ENCODE measurements around the gene TAOK2. TPM values are rescaled to one million over a fixed set of nuclear protein-coding genes. Genes with fewer than 3 reads are reported as not detected.

TAOK2 gene
- total and polyA plus RNA-seq, 4 donors, result 7.6 to 57.7 (median 30.8) TPM

- Histone ChIP-seq H3K4me3 (ENCODE audit: low read length in 2 of 2) (no peak overlapping the region), H3K4me1 (ENCODE audit: control insufficient read depth in 1 of 2, insufficient read depth in 2 of 2, low read length in 2 of 2) (no peaks in the 10 kb centered on the region), H3K27ac (ENCODE audit: low read depth in 1 of 2, low read length in 2 of 2) (no peak overlapping the region), H3K36me3 (ENCODE audit: control insufficient read depth in 1 of 2, insufficient read depth in 2 of 2, low read length in 1 of 2) (no peaks in the 10 kb centered on the region), H3K27me3 (ENCODE audit: control insufficient read depth in 1 of 2, insufficient read depth in 2 of 2, low read length in 1 of 2) (no peaks in the 10 kb centered on the region), H3K9me3 (ENCODE audit: control insufficient read depth, low read length) (no peaks in the 10 kb centered on the region)
- no peak for DNase-seq
- intact Hi-C loops (cut with DNase I), result loop anchor here in 1 of 2 donors (10.0 kb wide), 1 partner anchor 333 kb away; no protein-coding TSS in a partner anchor
- ATAC-seq (ENCODE audit: low FRiP score), result no peak
- WGBS, 2 donors, result 38 to 40% methylated on average over 11 to 13 of the region's 13 CpGs
Measured at GRCh38 chr16:30027588-30028437, 54.1 kb downstream of the TAOK2 start.

DNA sequence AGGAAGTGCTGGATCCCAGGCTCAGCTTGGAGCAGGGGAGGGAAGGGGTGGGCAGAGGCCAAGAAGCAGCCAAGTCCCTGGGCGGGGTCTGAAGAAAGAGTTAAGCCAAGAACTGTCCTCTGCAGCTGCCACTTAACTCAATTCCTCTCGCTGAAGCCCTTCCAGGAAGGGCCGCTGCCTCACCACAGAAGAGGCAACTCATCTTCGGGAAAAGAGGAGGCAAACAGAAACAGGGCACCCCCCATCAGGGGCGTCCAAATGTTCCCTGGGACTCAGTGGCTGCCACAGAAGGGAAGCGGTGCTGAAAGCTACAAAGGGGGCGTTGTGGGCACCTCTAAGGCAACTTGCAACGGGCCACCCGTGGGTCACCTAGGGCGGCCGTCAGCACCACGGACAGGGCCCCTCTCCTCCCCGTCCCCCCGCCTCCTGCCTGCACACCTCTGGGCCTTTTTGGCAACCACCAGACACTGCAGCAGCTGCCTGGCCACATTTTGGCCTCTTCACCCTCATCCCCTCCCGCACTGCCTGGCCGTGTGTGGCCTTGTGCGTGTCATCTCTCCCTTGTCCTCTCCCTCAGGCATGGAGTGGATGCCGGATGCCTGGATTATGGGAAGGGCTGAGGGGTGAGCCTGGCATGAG lies 54.9 kb downstream of the TAOK2 start:
- WGBS, 2 donors, result 9 to 13% methylated on average over 18 of the region's 18 CpGs
- intact Hi-C loops (cut with DNase I), result loop anchor here in 1 of 2 donors (10.0 kb wide), 1 partner anchor 334 kb away; no protein-coding TSS in a partner anchor
- H3K27me3 ChIP-seq (ENCODE audit: control insufficient read depth in 1 of 2, insufficient read depth in 2 of 2, low read length in 1 of 2), result no peaks in the 10 kb centered on the region

DNA sequence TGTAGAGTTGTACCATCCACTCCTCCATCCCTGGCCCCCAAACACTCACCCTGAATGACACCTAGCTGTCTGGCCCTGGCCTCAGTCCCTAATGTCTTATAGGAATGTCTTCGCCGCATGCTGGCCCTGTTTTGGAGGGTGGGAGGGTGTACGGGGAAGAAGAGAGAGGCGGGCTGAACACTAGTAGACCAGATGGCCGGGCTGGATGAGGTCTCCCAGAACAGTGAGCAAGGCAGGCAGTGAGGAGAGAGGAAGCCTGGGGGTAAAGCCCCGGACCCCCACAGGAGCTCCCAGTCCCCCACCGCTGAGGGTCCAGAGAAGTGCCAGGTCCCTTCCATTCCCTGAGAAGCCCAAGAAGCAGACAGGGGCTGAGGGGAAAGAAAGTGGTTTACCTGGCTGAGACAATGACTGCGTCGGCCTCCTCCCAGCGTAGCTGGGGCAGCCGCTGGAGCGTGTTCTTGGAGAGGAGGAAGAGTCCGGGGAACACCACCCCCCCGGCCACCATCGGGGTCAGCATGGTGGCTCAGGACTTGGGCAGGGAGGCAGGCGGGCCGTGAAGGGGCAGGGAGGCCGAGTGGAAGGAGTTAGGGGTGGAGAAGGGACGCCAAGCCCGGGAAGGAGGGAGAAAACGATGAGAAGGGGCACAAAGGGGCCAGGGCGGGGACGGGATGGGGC lies 56.5 kb downstream of the TAOK2 start:
- no peaks in the 10 kb centered on the region for H3K4me1 ChIP-seq (ENCODE audit: control insufficient read depth in 1 of 2, insufficient read depth in 2 of 2, low read length in 2 of 2)
- ATAC-seq (ENCODE audit: low FRiP score), result no peak
- 20 to 22% methylated on average over 23 of the region's 23 CpGs for WGBS, 2 donors
- no peaks in the 10 kb centered on the region for H3K9me3 ChIP-seq (ENCODE audit: control insufficient read depth, low read length)
- no peak overlapping the region for H3K4me3 ChIP-seq (ENCODE audit: low read length in 2 of 2)
- H3K27me3 ChIP-seq (ENCODE audit: control insufficient read depth in 1 of 2, insufficient read depth in 2 of 2, low read length in 1 of 2), result no peaks in the 10 kb centered on the region
- no peaks in the 10 kb centered on the region for H3K36me3 ChIP-seq (ENCODE audit: control insufficient read depth in 1 of 2, insufficient read depth in 2 of 2, low read length in 1 of 2)
- no peak overlapping the region for H3K27ac ChIP-seq (ENCODE audit: low read depth in 1 of 2, low read length in 2 of 2)
- no peak for DNase-seq
- intact Hi-C loops (cut with DNase I), result no loop called here

More for the DNA sequence above, 54.9 kb downstream of the TAOK2 start:
- H3K27ac ChIP-seq (ENCODE audit: low read depth in 1 of 2, low read length in 2 of 2), result no peak overlapping the region
- no peak overlapping the region for H3K4me3 ChIP-seq (ENCODE audit: low read length in 2 of 2)
- no peaks in the 10 kb centered on the region for H3K36me3 ChIP-seq (ENCODE audit: control insufficient read depth in 1 of 2, insufficient read depth in 2 of 2, low read length in 1 of 2)
- DNase-seq (no peak), ATAC-seq (ENCODE audit: low FRiP score) (no peak)
- no peaks in the 10 kb centered on the region for H3K4me1 ChIP-seq (ENCODE audit: control insufficient read depth in 1 of 2, insufficient read depth in 2 of 2, low read length in 2 of 2)
- no peaks in the 10 kb centered on the region for H3K9me3 ChIP-seq (ENCODE audit: control insufficient read depth, low read length)

GRCh38 chr16:30030841-30031413 lies 57.3 kb downstream of the TAOK2 start, which contains the start of gene TLCD3B:
TSS of gene TLCD3B (minus strand) at chr16:30031271. CDS start at chr16:30030527, 744 bp downstream.
- H3K4me3 ChIP-seq (ENCODE audit: low read length in 2 of 2), result no peak within 1 kb of the TSS
- no peaks in the 10 kb centered on the region for H3K36me3 ChIP-seq (ENCODE audit: control insufficient read depth in 1 of 2, insufficient read depth in 2 of 2, low read length in 1 of 2)
- no peak for DNase-seq
- intact Hi-C loops (cut with DNase I), result no loop called here
- no peaks in the 10 kb centered on the region for H3K27me3 ChIP-seq (ENCODE audit: control insufficient read depth in 1 of 2, insufficient read depth in 2 of 2, low read length in 1 of 2)
- 1% methylated on average over 19 to 27 of the region's 27 CpGs for WGBS, 2 donors
- ATAC-seq (ENCODE audit: low FRiP score), result no peak
- no peaks in the 10 kb centered on the region for H3K4me1 ChIP-seq (ENCODE audit: control insufficient read depth in 1 of 2, insufficient read depth in 2 of 2, low read length in 2 of 2)
- no peaks in the 10 kb centered on the region for H3K9me3 ChIP-seq (ENCODE audit: control insufficient read depth, low read length)
- no peak within 1 kb of the TSS for H3K27ac ChIP-seq (ENCODE audit: low read depth in 1 of 2, low read length in 2 of 2)

DNA sequence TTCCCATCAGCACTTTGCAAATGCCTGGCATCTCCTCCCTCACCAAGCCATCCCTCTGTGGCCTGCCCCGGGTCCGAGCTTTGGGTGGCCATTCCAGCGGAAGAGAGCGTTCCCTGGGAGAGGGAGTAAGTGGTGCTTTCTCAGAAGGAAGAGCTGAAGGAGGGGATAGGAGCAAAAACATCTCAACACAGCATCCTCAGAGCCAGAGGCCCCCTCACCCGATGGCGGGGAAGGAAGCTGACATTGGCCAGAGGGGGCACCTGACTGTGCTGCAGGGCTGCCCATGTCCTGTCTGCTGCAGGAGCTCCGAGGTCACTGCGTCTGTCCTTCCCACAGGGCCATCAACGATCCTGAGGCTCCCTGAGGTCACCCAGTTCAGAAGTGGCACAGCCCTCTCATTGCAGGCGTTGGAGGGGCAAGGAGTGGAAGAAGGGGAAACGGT lies 57.8 kb downstream of the TAOK2 start:
- no peak overlapping the region for H3K4me3 ChIP-seq (ENCODE audit: low read length in 2 of 2)
- intact Hi-C loops (cut with DNase I), result no loop called here
- ATAC-seq (ENCODE audit: low FRiP score), result no peak
- no peaks in the 10 kb centered on the region for H3K36me3 ChIP-seq (ENCODE audit: control insufficient read depth in 1 of 2, insufficient read depth in 2 of 2, low read length in 1 of 2)
- H3K27ac ChIP-seq (ENCODE audit: low read depth in 1 of 2, low read length in 2 of 2), result no peak overlapping the region
- H3K4me1 ChIP-seq (ENCODE audit: control insufficient read depth in 1 of 2, insufficient read depth in 2 of 2, low read length in 2 of 2), result no peaks in the 10 kb centered on the region
- no peaks in the 10 kb centered on the region for H3K9me3 ChIP-seq (ENCODE audit: control insufficient read depth, low read length)
- H3K27me3 ChIP-seq (ENCODE audit: control insufficient read depth in 1 of 2, insufficient read depth in 2 of 2, low read length in 1 of 2), result no peaks in the 10 kb centered on the region
- DNase-seq, result no peak
- 17 to 18% methylated on average over 11 of the region's 11 CpGs for WGBS, 2 donors

GRCh38 chr16:30032083-30032819 lies 58.6 kb downstream of the TAOK2 start:
- 21 to 27% methylated on average over 12 of the region's 12 CpGs for WGBS, 2 donors
- H3K27me3 ChIP-seq (ENCODE audit: control insufficient read depth in 1 of 2, insufficient read depth in 2 of 2, low read length in 1 of 2), result no peaks in the 10 kb centered on the region
- H3K9me3 ChIP-seq (ENCODE audit: control insufficient read depth, low read length), result no peaks in the 10 kb centered on the region
- no peaks in the 10 kb centered on the region for H3K36me3 ChIP-seq (ENCODE audit: control insufficient read depth in 1 of 2, insufficient read depth in 2 of 2, low read length in 1 of 2)
- peak; percentile 53 for ATAC-seq (ENCODE audit: low FRiP score)
- no peak overlapping the region for H3K27ac ChIP-seq (ENCODE audit: low read depth in 1 of 2, low read length in 2 of 2)
- DNase-seq, result no peak
- H3K4me3 ChIP-seq (ENCODE audit: low read length in 2 of 2), result no peak overlapping the region
- no peaks in the 10 kb centered on the region for H3K4me1 ChIP-seq (ENCODE audit: control insufficient read depth in 1 of 2, insufficient read depth in 2 of 2, low read length in 2 of 2)
- intact Hi-C loops (cut with DNase I), result no loop called here

DNA sequence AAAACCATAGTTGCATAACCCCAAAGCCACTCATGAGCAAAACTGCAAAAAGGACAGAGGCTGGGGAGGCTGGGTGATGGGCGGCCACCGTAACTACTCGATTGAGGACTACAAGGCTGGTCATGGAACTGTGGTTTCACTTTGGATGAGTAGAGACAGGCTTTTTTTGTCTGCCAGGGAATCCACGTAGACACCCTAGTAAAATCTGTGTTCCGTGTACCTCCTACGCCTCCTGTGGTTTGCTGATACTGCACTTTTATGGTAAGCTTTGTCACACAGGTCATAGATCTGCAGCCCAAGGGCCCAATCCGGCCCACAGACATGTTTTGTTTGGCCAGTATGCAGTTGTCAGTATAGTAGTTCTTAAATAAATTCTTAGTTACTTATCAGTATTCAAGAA lies 59.6 kb downstream of the TAOK2 start:
- ATAC-seq (ENCODE audit: low FRiP score) (no peak), DNase-seq (no peak)
- no peak overlapping the region for H3K4me3 ChIP-seq (ENCODE audit: low read length in 2 of 2)
- H3K27me3 ChIP-seq (ENCODE audit: control insufficient read depth in 1 of 2, insufficient read depth in 2 of 2, low read length in 1 of 2), result no peaks in the 10 kb centered on the region
- H3K9me3 ChIP-seq (ENCODE audit: control insufficient read depth, low read length), result no peaks in the 10 kb centered on the region
- intact Hi-C loops (cut with DNase I), result no loop called here
- H3K27ac ChIP-seq (ENCODE audit: low read depth in 1 of 2, low read length in 2 of 2), result no peak overlapping the region
- no peaks in the 10 kb centered on the region for H3K36me3 ChIP-seq (ENCODE audit: control insufficient read depth in 1 of 2, insufficient read depth in 2 of 2, low read length in 1 of 2)
- WGBS, 2 donors, result 64 to 68% methylated on average over 7 of the region's 7 CpGs
- H3K4me1 ChIP-seq (ENCODE audit: control insufficient read depth in 1 of 2, insufficient read depth in 2 of 2, low read length in 2 of 2), result no peaks in the 10 kb centered on the region

- ATAC-seq (ENCODE audit: low FRiP score) (no peak), DNase-seq (no peak)
- no peak overlapping the region for H3K27ac ChIP-seq (ENCODE audit: low read depth in 1 of 2, low read length in 2 of 2)
- intact Hi-C loops (cut with DNase I), result no loop called here
- H3K27me3 ChIP-seq (ENCODE audit: control insufficient read depth in 1 of 2, insufficient read depth in 2 of 2, low read length in 1 of 2), result no peaks in the 10 kb centered on the region
- 64 to 69% methylated on average over 5 of the region's 5 CpGs for WGBS, 2 donors
- no peaks in the 10 kb centered on the region for H3K36me3 ChIP-seq (ENCODE audit: control insufficient read depth in 1 of 2, insufficient read depth in 2 of 2, low read length in 1 of 2)
- no peaks in the 10 kb centered on the region for H3K4me1 ChIP-seq (ENCODE audit: control insufficient read depth in 1 of 2, insufficient read depth in 2 of 2, low read length in 2 of 2)
- no peak overlapping the region for H3K4me3 ChIP-seq (ENCODE audit: low read length in 2 of 2)
- H3K9me3 ChIP-seq (ENCODE audit: control insufficient read depth, low read length), result no peaks in the 10 kb centered on the region
Measured at GRCh38 chr16:30040221-30040620, 66.6 kb downstream of the TAOK2 start.
